ENCODE results near the gene PRDX5. TPM values are rescaled to one million over a fixed set of nuclear protein-coding genes. Genes with fewer than 3 reads are reported as not detected.

Gene PRDX5
- total and polyA plus RNA-seq, 4 donors = 165 to 777 (median 374) TPM

GRCh38 chr11:64296830-64297698 lies 20.9 kb upstream of the PRDX5 start:
- H3K4me3 ChIP-seq = no peak overlapping the region
- H3K4me1 ChIP-seq (ENCODE audit: control insufficient read depth in 5 of 5, insufficient read depth in 5 of 5, low read length in 5 of 5) = peaks cover 0 to 24% (median 10%) of the 10 kb centered on the region in 5 donors
- peaks cover 0 to 84% (median 79%) of the 10 kb centered on the region in 3 donors for H3K27me3 ChIP-seq (ENCODE audit: control insufficient read depth in 3 of 3, insufficient read depth in 3 of 3, low read length in 2 of 3)
- no peaks in the 10 kb centered on the region for H3K36me3 ChIP-seq (ENCODE audit: control insufficient read depth in 4 of 4, insufficient read depth in 4 of 4, low read length in 4 of 4)
- DNase-seq = no peak
- H3K9me3 ChIP-seq (ENCODE audit: control insufficient read depth in 4 of 4, insufficient read depth in 3 of 4, low read length in 3 of 4) = no peaks in the 10 kb centered on the region
- H3K27ac ChIP-seq (ENCODE audit: low read depth in 1 of 2, low read length in 1 of 2) = no peak overlapping the region
- no peak for TF ChIP-seq CTCF (IDR thresholded peaks at IDR 0.05; ENCODE audit: control extremely low read depth, extremely low read depth)
- H3K9ac ChIP-seq (ENCODE audit: insufficient read depth in 1 of 2, low read length in 2 of 2) = no peak overlapping the region
- ATAC-seq (ENCODE audit: insufficient read depth, low FRiP score) = no peak
- 15 to 17% methylated on average over 29 to 34 of the region's 34 CpGs for WGBS, 2 donors

- DNase-seq = no peak
- 28 to 42% methylated on average over 18 of the region's 18 CpGs for WGBS, 2 donors
- TF ChIP-seq CTCF (IDR thresholded peaks at IDR 0.05; ENCODE audit: control extremely low read depth, extremely low read depth) = no peak
- no peak overlapping the region for H3K4me3 ChIP-seq
- no peak for ATAC-seq (ENCODE audit: insufficient read depth, low FRiP score)
- H3K27ac ChIP-seq (ENCODE audit: low read depth in 1 of 2, low read length in 1 of 2) = no peak overlapping the region
- H3K36me3 ChIP-seq (ENCODE audit: control insufficient read depth in 4 of 4, insufficient read depth in 4 of 4, low read length in 4 of 4) = no peaks in the 10 kb centered on the region
- H3K4me1 ChIP-seq (ENCODE audit: control insufficient read depth in 5 of 5, insufficient read depth in 5 of 5, low read length in 5 of 5) = peaks cover 0 to 18% (median 7%) of the 10 kb centered on the region in 5 donors
- no peaks in the 10 kb centered on the region for H3K9me3 ChIP-seq (ENCODE audit: control insufficient read depth in 4 of 4, insufficient read depth in 3 of 4, low read length in 3 of 4)
- H3K9ac ChIP-seq (ENCODE audit: insufficient read depth in 1 of 2, low read length in 2 of 2) = no peak overlapping the region
- H3K27me3 ChIP-seq (ENCODE audit: control insufficient read depth in 3 of 3, insufficient read depth in 3 of 3, low read length in 2 of 3) = peaks cover 0 to 80% (median 80%) of the 10 kb centered on the region in 3 donors
These were observed 20.1 kb upstream of the PRDX5 start for GRCh38 chr11:64297699-64298358.

- Histone ChIP-seq H3K27me3 (ENCODE audit: control insufficient read depth in 3 of 3, insufficient read depth in 3 of 3, low read length in 2 of 3) (peaks cover 0 to 70% (median 68%) of the 10 kb centered on the region in 3 donors), H3K27ac (ENCODE audit: low read depth in 1 of 2, low read length in 1 of 2) (no peak overlapping the region), H3K9me3 (ENCODE audit: control insufficient read depth in 4 of 4, insufficient read depth in 3 of 4, low read length in 3 of 4) (no peaks in the 10 kb centered on the region), H3K9ac (ENCODE audit: insufficient read depth in 1 of 2, low read length in 2 of 2) (no peak overlapping the region), H3K4me1 (ENCODE audit: control insufficient read depth in 5 of 5, insufficient read depth in 5 of 5, low read length in 5 of 5) (peaks cover 0 to 18% (median 10%) of the 10 kb centered on the region in 5 donors), H3K4me3 (no peak overlapping the region), H3K36me3 (ENCODE audit: control insufficient read depth in 4 of 4, insufficient read depth in 4 of 4, low read length in 4 of 4) (no peaks in the 10 kb centered on the region)
- ATAC-seq (ENCODE audit: insufficient read depth, low FRiP score) (no peak), DNase-seq (peak; percentile 66 to 78 (median 72))
- no peak for TF ChIP-seq CTCF (IDR thresholded peaks at IDR 0.05; ENCODE audit: control extremely low read depth, extremely low read depth)
- 3 to 4% methylated on average over 47 to 60 of the region's 60 CpGs for WGBS, 2 donors
These were observed 18.7 kb upstream of the PRDX5 start for GRCh38 chr11:64298966-64299846.
